Stimulated activated CD8-positive, alpha-beta memory T cell treated with anti-CD3 and anti-CD28 coated beads, Interleukin-15, amount 100 ng/mL, for 1 hour (primary cell): Measurements from ENCODE around the gene KLHL35.
"Not testable (repeated sequence)": the region's sequence is repeated elsewhere in the genome, so short reads cannot be mapped to it uniquely, and the experiment has no call there.

Experiments
- DNase-seq: peaks from one replicate; pipeline ENCODE4 v3.0.0-alpha.2; 2020; ENCODE audit warnings: low read depth

KLHL35 gene

GRCh38 chr11:75423721-75424120 lies 9.3 kb downstream of the KLHL35 start:
- no peak for DNase-seq

GRCh38 chr11:75422248-75423231 lies 10.5 kb downstream of the KLHL35 start:
- DNase-seq: no peak

GRCh38 chr11:75421902-75422247 lies 11.1 kb downstream of the KLHL35 start:
- DNase-seq: no peak

- no peak for DNase-seq
These were observed 11.9 kb downstream of the KLHL35 start for GRCh38 chr11:75421035-75421602.

- no peak for DNase-seq
These were observed 12.6 kb downstream of the KLHL35 start for GRCh38 chr11:75420224-75421034.

- DNase-seq: no peak
These were observed 19.1 kb downstream of the KLHL35 start for GRCh38 chr11:75413864-75414263.

- DNase-seq: not testable (repeated sequence)
These were observed 19.9 kb downstream of the KLHL35 start for GRCh38 chr11:75413146-75413545.

- not testable (repeated sequence) for DNase-seq
These were observed 23.0 kb downstream of the KLHL35 start for GRCh38 chr11:75409971-75410370.

GRCh38 chr11:75408957-75409219 lies 24.1 kb downstream of the KLHL35 start:
- no peak for DNase-seq

GRCh38 chr11:75406338-75406777 lies 26.6 kb downstream of the KLHL35 start:
- DNase-seq: no peak

GRCh38 chr11:75403983-75404658 lies 28.9 kb downstream of the KLHL35 start:
- no peak for DNase-seq

- no peak for DNase-seq
These were observed 30.0 kb downstream of the KLHL35 start for GRCh38 chr11:75403037-75403436.

GRCh38 chr11:75402002-75402773 lies 30.8 kb downstream of the KLHL35 start:
- no peak for DNase-seq

GRCh38 chr11:75400146-75400865 lies 32.7 kb downstream of the KLHL35 start:
- no peak for DNase-seq

GRCh38 chr11:75399344-75400145 lies 33.5 kb downstream of the KLHL35 start, which contains the start of gene RPS3:
RPS3 (plus strand) TSS chr11:75399518; CDS start chr11:75399548, 30 bp downstream.
- DNase-seq: peak; percentile 78

GRCh38 chr11:75398906-75399305 lies 34.1 kb downstream of the KLHL35 start:
- no peak for DNase-seq

- no peak for DNase-seq
These were observed 38.7 kb downstream of the KLHL35 start for GRCh38 chr11:75394085-75394840.

- no peak for DNase-seq
These were observed 43.1 kb downstream of the KLHL35 start for GRCh38 chr11:75389925-75390324.

GRCh38 chr11:75389276-75389605 lies 43.8 kb downstream of the KLHL35 start:
- DNase-seq: no peak
